Parathyroid adenoma (tissue), 2 donors: ENCODE measurements around the gene IL36G.

Experiments
- H2AFZ ChIP-seq: fragments of 300-600 bp; sonication (generic); one replicate; pipeline ENCODE4 v1.7.0; 2017; ENCODE audit warnings: antibody characterized with exemption, mild to moderate bottlenecking
- H3K27ac ChIP-seq: fragments of 300-600 bp; sonication (generic); one replicate; pipeline ENCODE4 v1.7.0; 2017
- H3K27me3 ChIP-seq: fragments of 300-600 bp; sonication (generic); one replicate; pipeline ENCODE4 v1.7.0; 2017; ENCODE audit warnings: low read length; ENCODE audit not compliant: control insufficient read depth, insufficient read depth
- H3K36me3 ChIP-seq: fragments of 300-600 bp; sonication (generic); one replicate; pipeline ENCODE4 v1.7.0; 2017; ENCODE audit warnings: low read length; ENCODE audit not compliant: control insufficient read depth, insufficient read depth
- H3K4me1 ChIP-seq: fragments of 300-600 bp; sonication (generic); one replicate; pipeline ENCODE4 v1.7.0; 2017; ENCODE audit warnings: control low read depth
- H3K4me2 ChIP-seq: fragments of 300-600 bp; sonication (generic); one replicate; pipeline ENCODE4 v1.7.0; 2017; ENCODE audit warnings: low read length
- H3K4me3 ChIP-seq: fragments of 300-600 bp; sonication (generic); one replicate; pipeline ENCODE4 v1.7.0; 2017; ENCODE audit warnings: low read depth, low read length
- H3K79me2 ChIP-seq: fragments of 300-600 bp; sonication (generic); one replicate; pipeline ENCODE4 v1.7.0; 2017; ENCODE audit warnings: control low read depth
- H3K9ac ChIP-seq: fragments of 300-600 bp; sonication (generic); one replicate; pipeline ENCODE4 v1.7.0; 2017; ENCODE audit warnings: mild to moderate bottlenecking
- H3K9me3 ChIP-seq: fragments of 300-600 bp; sonication (generic); one replicate; pipeline ENCODE4 v1.7.0; 2017; ENCODE audit warnings: low read length; ENCODE audit not compliant: control insufficient read depth
- CTCF ChIP-seq: fragments of 300-600 bp; sonication (generic); IDR thresholded peaks from one replicate; pipeline ENCODE4 v1.7.0; 2017; ENCODE audit warnings: antibody characterized with exemption, mild to moderate bottlenecking
- donor health status: primary hyperparathyroidism.

The IL36G gene

GRCh38 chr2:113015655-113016054 is 37.8 kb downstream of the IL36G start:
- H3K36me3 ChIP-seq: no peaks in the 10 kb centered on the region
- TF ChIP-seq CTCF: no peak
- H3K9me3 ChIP-seq: no peaks in the 10 kb centered on the region
- no peaks in the 10 kb centered on the region for H3K79me2 ChIP-seq
- H3K4me1 ChIP-seq: no peaks in the 10 kb centered on the region
- no peak overlapping the region for H3K4me3 ChIP-seq
- no peak overlapping the region for H3K9ac ChIP-seq
- no peak overlapping the region for H2AFZ ChIP-seq
- no peak overlapping the region for H3K4me2 ChIP-seq
- no peak overlapping the region for H3K27ac ChIP-seq
- no peaks in the 10 kb centered on the region for H3K27me3 ChIP-seq

DNA sequence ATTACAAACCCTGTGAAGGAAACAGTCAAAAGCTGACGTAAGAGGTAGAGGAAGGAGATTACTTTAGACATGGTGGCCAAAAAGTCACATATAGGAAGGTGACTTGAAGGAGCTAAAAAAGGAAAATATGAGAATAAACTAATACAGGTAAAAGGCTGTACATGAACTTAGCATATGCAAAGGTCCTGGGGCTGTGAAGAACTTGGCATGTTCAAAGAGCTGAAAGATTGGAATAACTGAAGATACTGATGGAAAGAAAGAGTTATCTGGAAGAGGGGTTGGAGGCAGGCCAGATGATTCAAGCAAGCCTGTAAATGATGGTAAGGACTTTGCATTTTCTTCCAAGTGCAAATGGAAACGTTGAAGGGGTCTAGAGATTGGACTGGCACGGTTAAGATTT is 40.7 kb downstream of the IL36G start:
- Histone ChIP-seq H3K9ac (no peak overlapping the region), H2AFZ (no peak overlapping the region), H3K27me3 (no peaks in the 10 kb centered on the region), H3K79me2 (no peaks in the 10 kb centered on the region), H3K9me3 (no peaks in the 10 kb centered on the region), H3K4me2 (no peak overlapping the region), H3K4me1 (no peaks in the 10 kb centered on the region), H3K4me3 (no peak overlapping the region), H3K36me3 (no peaks in the 10 kb centered on the region), H3K27ac (no peak overlapping the region)
- no peak for TF ChIP-seq CTCF

DNA sequence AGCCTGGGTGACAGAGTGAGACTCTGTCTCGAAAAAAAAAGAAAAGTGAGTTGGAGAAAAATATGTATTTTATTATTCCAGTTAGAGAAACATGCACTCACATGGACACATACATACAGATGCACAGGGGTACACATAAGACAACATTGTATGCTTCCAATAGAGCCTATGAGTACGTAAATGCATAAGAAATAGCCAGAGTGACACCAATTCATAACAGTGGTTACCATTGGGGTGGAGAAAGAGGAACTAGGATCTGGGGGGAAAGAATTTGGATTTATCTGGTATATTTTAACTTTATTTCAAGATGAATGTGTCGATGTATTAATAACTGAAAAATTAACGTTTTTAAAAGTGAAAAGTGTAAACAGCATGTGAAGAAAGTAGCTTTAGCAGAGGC is 43.5 kb downstream of the IL36G start:
- Histone ChIP-seq H3K79me2 (no peaks in the 10 kb centered on the region), H3K4me2 (no peak overlapping the region), H2AFZ (no peak overlapping the region), H3K4me3 (no peak overlapping the region), H3K27ac (no peak overlapping the region), H3K4me1 (no peaks in the 10 kb centered on the region), H3K27me3 (no peaks in the 10 kb centered on the region), H3K9ac (no peak overlapping the region), H3K36me3 (no peaks in the 10 kb centered on the region), H3K9me3 (no peaks in the 10 kb centered on the region)
- no peak for TF ChIP-seq CTCF

DNA sequence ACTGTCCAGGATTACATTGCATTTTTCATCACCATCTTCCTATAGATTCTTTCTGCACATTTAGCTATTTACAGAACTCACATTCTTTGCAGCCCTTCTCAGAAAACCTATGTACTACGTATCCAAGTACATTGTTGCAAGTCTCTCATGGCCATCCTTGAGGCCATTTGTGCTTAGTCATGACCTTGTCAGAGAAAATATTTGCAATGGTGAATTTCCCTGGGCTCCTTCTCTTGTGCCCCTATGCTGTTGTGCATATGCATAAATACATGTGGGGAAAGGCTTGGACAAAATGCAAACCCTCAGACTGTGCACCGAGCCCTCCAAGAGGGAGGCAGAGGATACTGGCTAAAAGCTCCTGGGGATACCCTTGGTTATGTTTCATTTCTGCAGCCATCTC is 47.0 kb downstream of the IL36G start:
- Histone ChIP-seq H3K36me3 (no peaks in the 10 kb centered on the region), H3K27ac (no peak overlapping the region), H3K27me3 (no peaks in the 10 kb centered on the region), H3K79me2 (no peaks in the 10 kb centered on the region), H3K9me3 (no peaks in the 10 kb centered on the region), H3K4me3 (no peak overlapping the region), H3K4me1 (no peaks in the 10 kb centered on the region), H3K4me2 (no peak overlapping the region), H2AFZ (no peak overlapping the region), H3K9ac (no peak overlapping the region)
- no peak for TF ChIP-seq CTCF

- Histone ChIP-seq H3K36me3 (no peaks in the 10 kb centered on the region), H3K4me3 (no peak overlapping the region), H2AFZ (no peak overlapping the region), H3K9ac (no peak overlapping the region), H3K27ac (no peak overlapping the region), H3K4me1 (no peaks in the 10 kb centered on the region), H3K27me3 (no peaks in the 10 kb centered on the region), H3K9me3 (no peaks in the 10 kb centered on the region), H3K4me2 (no peak overlapping the region), H3K79me2 (no peaks in the 10 kb centered on the region)
- no peak for TF ChIP-seq CTCF
Observed at GRCh38 chr2:113025737-113026136, 47.9 kb downstream of the IL36G start.
